Measurements from ENCODE around the gene MMP17. TPM values are rescaled to one million over a fixed set of nuclear protein-coding genes. Genes with fewer than 3 reads are reported as not detected.
A peak's percentile ranks its signal among the peaks of the same experiment; 100 is the strongest.

MMP17 gene
- total and polyA plus RNA-seq, 4 donors, result 1.0 to 5.4 (median 3.6) TPM

DNA sequence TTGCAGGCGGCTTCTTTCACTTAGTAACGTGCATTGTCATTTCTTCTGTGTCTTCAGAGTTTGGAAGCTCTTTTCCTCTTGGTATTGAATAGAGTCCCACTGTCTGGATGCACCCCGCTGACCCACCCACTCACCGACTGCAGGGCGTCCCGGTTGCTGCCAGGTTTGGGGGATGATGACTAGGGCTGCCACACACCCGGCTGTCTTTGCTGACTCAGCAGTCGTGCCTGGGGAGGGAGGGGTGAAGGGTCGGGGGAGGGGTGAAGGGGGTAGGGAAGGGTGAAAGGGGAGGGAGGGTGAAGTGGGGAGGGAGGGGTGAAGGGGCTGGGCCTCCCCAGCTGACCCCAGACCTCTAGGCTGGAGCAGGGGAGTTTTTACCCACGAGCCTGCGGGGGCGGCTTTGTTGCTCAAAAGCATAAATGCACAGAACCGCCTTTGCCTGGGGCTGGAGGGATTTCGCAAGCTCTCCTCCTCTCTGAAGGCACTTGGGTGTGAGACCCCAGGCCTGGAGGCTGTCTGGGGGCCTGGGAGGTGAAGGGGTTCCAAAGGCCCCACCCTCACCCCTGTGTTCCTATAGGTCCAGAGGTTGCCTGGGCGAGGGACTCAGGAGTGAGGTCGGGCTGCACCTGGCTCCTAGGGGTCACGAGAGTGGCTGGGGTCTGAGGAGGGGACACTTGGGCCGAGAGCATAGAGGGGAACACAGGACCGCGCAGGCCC is 35.0 kb downstream of the MMP17 start:
- no peaks in the 10 kb centered on the region for H3K36me3 ChIP-seq (ENCODE audit: control insufficient read depth in 1 of 2, insufficient read depth in 2 of 2, low read length in 1 of 2)
- no peaks in the 10 kb centered on the region for H3K27me3 ChIP-seq (ENCODE audit: control insufficient read depth in 1 of 2, insufficient read depth in 2 of 2, low read length in 1 of 2)
- no peak for ATAC-seq (ENCODE audit: low FRiP score)
- peak in 1 of 2 donors; percentile 37 for DNase-seq
- no peak overlapping the region for H3K27ac ChIP-seq (ENCODE audit: low read depth in 1 of 2, low read length in 2 of 2)
- intact Hi-C loops (cut with DNase I), result no loop called here
- H3K4me1 ChIP-seq (ENCODE audit: control insufficient read depth in 1 of 2, insufficient read depth in 2 of 2, low read length in 2 of 2), result no peaks in the 10 kb centered on the region
- no peak overlapping the region for H3K4me3 ChIP-seq (ENCODE audit: low read length in 2 of 2)
- 46 to 59% methylated on average over 19 to 20 of the region's 20 CpGs for WGBS, 2 donors
- H3K9me3 ChIP-seq (ENCODE audit: control insufficient read depth, low read length), result no peaks in the 10 kb centered on the region

GRCh38 chr12:131863711-131864396 is 35.7 kb downstream of the MMP17 start:
- Histone ChIP-seq H3K9me3 (ENCODE audit: control insufficient read depth, low read length) (no peaks in the 10 kb centered on the region), H3K27me3 (ENCODE audit: control insufficient read depth in 1 of 2, insufficient read depth in 2 of 2, low read length in 1 of 2) (no peaks in the 10 kb centered on the region), H3K4me3 (ENCODE audit: low read length in 2 of 2) (no peak overlapping the region), H3K4me1 (ENCODE audit: control insufficient read depth in 1 of 2, insufficient read depth in 2 of 2, low read length in 2 of 2) (no peaks in the 10 kb centered on the region), H3K36me3 (ENCODE audit: control insufficient read depth in 1 of 2, insufficient read depth in 2 of 2, low read length in 1 of 2) (no peaks in the 10 kb centered on the region), H3K27ac (ENCODE audit: low read depth in 1 of 2, low read length in 2 of 2) (no peak overlapping the region)
- WGBS, 2 donors, result 76 to 77% methylated on average over 24 of the region's 24 CpGs
- intact Hi-C loops (cut with DNase I), result no loop called here
- DNase-seq, result peak in 1 of 2 donors; percentile 41
- no peak for ATAC-seq (ENCODE audit: low FRiP score)

DNA sequence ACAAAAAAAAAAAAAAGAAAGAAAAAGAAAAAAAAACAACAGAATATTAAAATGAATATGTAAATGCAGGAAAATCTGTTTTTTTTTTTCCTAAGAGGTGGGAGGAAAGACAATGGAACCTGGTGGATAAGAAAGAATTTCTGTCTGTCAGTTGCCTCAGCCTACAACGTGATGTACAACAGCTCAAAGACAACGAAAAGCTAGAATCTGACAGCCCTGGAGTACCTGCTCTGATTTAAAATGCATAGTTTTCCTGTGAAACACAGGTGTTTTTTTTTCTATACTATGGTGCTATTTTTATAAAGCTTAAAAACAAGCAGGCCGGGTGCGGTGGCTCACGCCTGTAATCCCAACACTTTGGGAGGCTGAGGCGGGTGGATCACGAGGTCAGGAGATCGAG is 36.3 kb downstream of the MMP17 start:
- no peak for ATAC-seq (ENCODE audit: low FRiP score)
- H3K9me3 ChIP-seq (ENCODE audit: control insufficient read depth, low read length), result no peaks in the 10 kb centered on the region
- H3K4me1 ChIP-seq (ENCODE audit: control insufficient read depth in 1 of 2, insufficient read depth in 2 of 2, low read length in 2 of 2), result no peaks in the 10 kb centered on the region
- H3K27me3 ChIP-seq (ENCODE audit: control insufficient read depth in 1 of 2, insufficient read depth in 2 of 2, low read length in 1 of 2), result no peaks in the 10 kb centered on the region
- 86 to 91% methylated on average over 8 of the region's 8 CpGs for WGBS, 2 donors
- DNase-seq, result peak in 1 of 2 donors; percentile 4
- no peaks in the 10 kb centered on the region for H3K36me3 ChIP-seq (ENCODE audit: control insufficient read depth in 1 of 2, insufficient read depth in 2 of 2, low read length in 1 of 2)
- no peak overlapping the region for H3K27ac ChIP-seq (ENCODE audit: low read depth in 1 of 2, low read length in 2 of 2)
- no peak overlapping the region for H3K4me3 ChIP-seq (ENCODE audit: low read length in 2 of 2)
- intact Hi-C loops (cut with DNase I), result no loop called here

DNA sequence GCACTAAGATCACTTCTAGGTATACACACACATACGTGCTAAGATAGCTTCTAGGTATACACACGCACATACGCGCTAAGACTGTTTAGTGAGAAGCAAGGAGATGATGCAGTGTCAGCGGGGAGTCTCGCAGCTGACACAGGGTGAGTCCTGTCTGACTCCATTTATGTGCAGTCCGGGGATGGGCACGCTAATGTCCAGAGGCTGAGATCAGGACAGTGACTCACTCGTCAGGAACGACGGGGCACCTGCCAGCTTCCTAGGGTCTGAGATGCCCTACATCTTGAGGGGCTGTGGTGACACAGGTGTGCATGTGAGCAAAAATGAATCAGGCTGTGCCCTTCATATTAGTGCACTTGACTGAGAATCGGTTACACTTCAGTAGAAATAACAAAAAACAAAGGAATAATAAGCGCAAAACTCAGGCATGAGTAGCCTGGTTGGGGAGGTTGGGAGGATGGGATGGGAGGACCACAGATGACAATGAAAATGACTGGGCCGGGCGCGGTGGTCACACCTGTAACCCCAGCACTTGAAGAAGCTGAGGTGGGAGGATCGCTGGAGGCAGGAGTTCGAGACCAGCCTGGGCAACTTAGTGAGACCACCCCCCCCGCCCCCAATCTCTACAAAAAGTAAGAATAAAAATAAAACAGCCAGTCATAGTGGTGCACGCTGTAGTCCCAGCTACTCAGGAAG is 37.1 kb downstream of the MMP17 start:
- no peaks in the 10 kb centered on the region for H3K27me3 ChIP-seq (ENCODE audit: control insufficient read depth in 1 of 2, insufficient read depth in 2 of 2, low read length in 1 of 2)
- intact Hi-C loops (cut with DNase I), result no loop called here
- H3K36me3 ChIP-seq (ENCODE audit: control insufficient read depth in 1 of 2, insufficient read depth in 2 of 2, low read length in 1 of 2), result no peaks in the 10 kb centered on the region
- no peaks in the 10 kb centered on the region for H3K4me1 ChIP-seq (ENCODE audit: control insufficient read depth in 1 of 2, insufficient read depth in 2 of 2, low read length in 2 of 2)
- no peaks in the 10 kb centered on the region for H3K9me3 ChIP-seq (ENCODE audit: control insufficient read depth, low read length)
- H3K4me3 ChIP-seq (ENCODE audit: low read length in 2 of 2), result no peak overlapping the region
- H3K27ac ChIP-seq (ENCODE audit: low read depth in 1 of 2, low read length in 2 of 2), result no peak overlapping the region
- WGBS, 2 donors, result 90 to 91% methylated on average over 20 of the region's 20 CpGs
- DNase-seq (peak in 1 of 2 donors; percentile 19), ATAC-seq (ENCODE audit: low FRiP score) (no peak)

DNA sequence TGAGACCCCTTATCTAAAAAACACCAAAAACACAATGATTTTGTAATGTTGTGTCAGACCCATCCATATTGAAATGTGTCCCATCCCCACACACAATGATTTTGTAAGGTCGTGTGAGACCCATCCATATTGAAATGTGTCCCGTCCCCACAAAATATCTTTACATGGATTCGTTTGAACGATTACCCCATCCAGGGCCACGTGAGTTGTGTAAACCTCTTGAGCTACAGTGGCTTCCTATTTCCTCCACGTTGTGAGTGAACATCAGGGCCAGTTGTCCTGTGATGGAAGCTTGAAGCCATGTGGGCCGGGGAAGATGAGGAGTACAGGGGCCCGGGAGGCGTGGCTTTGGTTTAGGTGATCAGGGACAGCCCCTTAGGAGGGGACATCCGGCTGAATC is 39.3 kb downstream of the MMP17 start:
- ATAC-seq (ENCODE audit: low FRiP score) (no peak), DNase-seq (no peak)
- Histone ChIP-seq H3K4me3 (ENCODE audit: low read length in 2 of 2) (no peak overlapping the region), H3K9me3 (ENCODE audit: control insufficient read depth, low read length) (no peaks in the 10 kb centered on the region), H3K27me3 (ENCODE audit: control insufficient read depth in 1 of 2, insufficient read depth in 2 of 2, low read length in 1 of 2) (no peaks in the 10 kb centered on the region), H3K4me1 (ENCODE audit: control insufficient read depth in 1 of 2, insufficient read depth in 2 of 2, low read length in 2 of 2) (no peaks in the 10 kb centered on the region), H3K27ac (ENCODE audit: low read depth in 1 of 2, low read length in 2 of 2) (no peak overlapping the region), H3K36me3 (ENCODE audit: control insufficient read depth in 1 of 2, insufficient read depth in 2 of 2, low read length in 1 of 2) (no peaks in the 10 kb centered on the region)
- intact Hi-C loops (cut with DNase I), result no loop called here
- 66 to 76% methylated on average over 10 of the region's 10 CpGs for WGBS, 2 donors

- Histone ChIP-seq H3K36me3 (ENCODE audit: control insufficient read depth in 1 of 2, insufficient read depth in 2 of 2, low read length in 1 of 2) (no peaks in the 10 kb centered on the region), H3K9me3 (ENCODE audit: control insufficient read depth, low read length) (no peaks in the 10 kb centered on the region), H3K27me3 (ENCODE audit: control insufficient read depth in 1 of 2, insufficient read depth in 2 of 2, low read length in 1 of 2) (no peaks in the 10 kb centered on the region), H3K27ac (ENCODE audit: low read depth in 1 of 2, low read length in 2 of 2) (no peak overlapping the region), H3K4me1 (ENCODE audit: control insufficient read depth in 1 of 2, insufficient read depth in 2 of 2, low read length in 2 of 2) (no peaks in the 10 kb centered on the region), H3K4me3 (ENCODE audit: low read length in 2 of 2) (no peak overlapping the region)
- intact Hi-C loops (cut with DNase I), result no loop called here
- WGBS, 2 donors, result 58 to 62% methylated on average over 22 to 28 of the region's 28 CpGs
- peak in 1 of 2 donors; percentile 53 for DNase-seq
- no peak for ATAC-seq (ENCODE audit: low FRiP score)
Observed at GRCh38 chr12:131867891-131868675, 39.9 kb downstream of the MMP17 start.

DNA sequence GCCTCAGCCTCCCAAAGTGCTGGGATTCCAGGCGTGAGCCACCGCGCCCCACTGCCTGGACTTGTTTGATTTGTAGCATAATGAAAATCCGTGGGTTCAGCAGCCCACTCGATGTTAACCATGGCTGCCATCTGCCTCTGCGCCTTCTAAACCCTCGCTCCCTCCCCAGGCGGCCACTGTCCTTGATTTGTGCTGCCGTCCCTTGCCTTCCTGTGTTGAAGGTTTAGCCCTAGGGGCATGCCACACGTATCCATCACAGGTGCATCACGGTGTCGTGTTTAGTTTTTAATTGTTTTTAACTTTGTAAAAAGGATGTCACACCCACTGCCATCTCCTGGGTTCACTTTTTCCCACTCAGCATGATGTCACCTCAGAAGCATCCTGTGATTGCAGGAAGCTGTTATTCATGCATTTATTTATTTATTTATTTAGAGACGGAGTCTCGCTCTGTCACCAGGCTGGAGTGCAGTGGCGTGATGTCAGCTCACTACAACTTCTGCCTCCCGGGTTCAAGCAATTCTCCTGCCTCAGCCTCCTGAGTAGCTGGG is 41.8 kb downstream of the MMP17 start:
- no peak for ATAC-seq (ENCODE audit: low FRiP score)
- H3K4me1 ChIP-seq (ENCODE audit: control insufficient read depth in 1 of 2, insufficient read depth in 2 of 2, low read length in 2 of 2), result no peaks in the 10 kb centered on the region
- no peak overlapping the region for H3K4me3 ChIP-seq (ENCODE audit: low read length in 2 of 2)
- intact Hi-C loops (cut with DNase I), result no loop called here
- no peaks in the 10 kb centered on the region for H3K27me3 ChIP-seq (ENCODE audit: control insufficient read depth in 1 of 2, insufficient read depth in 2 of 2, low read length in 1 of 2)
- WGBS, 2 donors, result 56 to 67% methylated on average over 16 of the region's 16 CpGs
- H3K27ac ChIP-seq (ENCODE audit: low read depth in 1 of 2, low read length in 2 of 2), result no peak overlapping the region
- no peaks in the 10 kb centered on the region for H3K9me3 ChIP-seq (ENCODE audit: control insufficient read depth, low read length)
- DNase-seq, result no peak
- H3K36me3 ChIP-seq (ENCODE audit: control insufficient read depth in 1 of 2, insufficient read depth in 2 of 2, low read length in 1 of 2), result no peaks in the 10 kb centered on the region

- intact Hi-C loops (cut with DNase I), result no loop called here
- Histone ChIP-seq H3K4me3 (ENCODE audit: low read length in 2 of 2) (no peak overlapping the region), H3K4me1 (ENCODE audit: control insufficient read depth in 1 of 2, insufficient read depth in 2 of 2, low read length in 2 of 2) (no peaks in the 10 kb centered on the region), H3K27ac (ENCODE audit: low read depth in 1 of 2, low read length in 2 of 2) (no peak overlapping the region), H3K9me3 (ENCODE audit: control insufficient read depth, low read length) (peaks cover 1% of the 10 kb centered on the region), H3K27me3 (ENCODE audit: control insufficient read depth in 1 of 2, insufficient read depth in 2 of 2, low read length in 1 of 2) (no peaks in the 10 kb centered on the region), H3K36me3 (ENCODE audit: control insufficient read depth in 1 of 2, insufficient read depth in 2 of 2, low read length in 1 of 2) (no peaks in the 10 kb centered on the region)
- 95 to 99% methylated on average over 6 of the region's 6 CpGs for WGBS, 2 donors
- ATAC-seq (ENCODE audit: low FRiP score) (no peak), DNase-seq (no peak)
Observed at GRCh38 chr12:131871677-131872076, 43.5 kb downstream of the MMP17 start.
